CD4-positive, alpha-beta T cell treated with Interleukin-15 for 4 hours (primary cell): ENCODE data around the gene ACO1.
A peak's percentile ranks its signal among the peaks of the same experiment; 100 is the strongest.

Experiments used
- DNase-seq: peaks from one replicate; pipeline ENCODE4 v3.0.0-alpha.2; 2020; ENCODE audit warnings: low spot score

The ACO1 gene

DNA sequence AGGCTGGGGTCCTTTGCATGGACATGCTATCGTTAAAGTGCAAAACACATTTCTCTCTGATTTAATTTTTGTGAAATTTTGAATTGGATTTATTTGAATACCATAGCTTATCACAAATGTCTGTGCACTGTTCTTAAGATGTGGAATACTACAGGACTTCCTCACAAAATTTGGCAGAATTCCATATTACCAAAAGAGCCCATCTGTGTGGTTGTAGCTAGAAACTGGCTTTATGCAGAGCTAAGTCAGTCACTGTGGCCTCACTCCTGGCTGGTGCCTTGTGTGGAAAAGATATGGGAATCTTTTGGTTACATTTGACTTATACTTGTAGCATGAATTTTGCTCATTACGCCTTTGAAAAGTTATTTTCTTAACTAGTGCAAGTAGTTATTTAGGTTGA lies 35.5 kb downstream of the ACO1 start:
- no peak for DNase-seq

DNA sequence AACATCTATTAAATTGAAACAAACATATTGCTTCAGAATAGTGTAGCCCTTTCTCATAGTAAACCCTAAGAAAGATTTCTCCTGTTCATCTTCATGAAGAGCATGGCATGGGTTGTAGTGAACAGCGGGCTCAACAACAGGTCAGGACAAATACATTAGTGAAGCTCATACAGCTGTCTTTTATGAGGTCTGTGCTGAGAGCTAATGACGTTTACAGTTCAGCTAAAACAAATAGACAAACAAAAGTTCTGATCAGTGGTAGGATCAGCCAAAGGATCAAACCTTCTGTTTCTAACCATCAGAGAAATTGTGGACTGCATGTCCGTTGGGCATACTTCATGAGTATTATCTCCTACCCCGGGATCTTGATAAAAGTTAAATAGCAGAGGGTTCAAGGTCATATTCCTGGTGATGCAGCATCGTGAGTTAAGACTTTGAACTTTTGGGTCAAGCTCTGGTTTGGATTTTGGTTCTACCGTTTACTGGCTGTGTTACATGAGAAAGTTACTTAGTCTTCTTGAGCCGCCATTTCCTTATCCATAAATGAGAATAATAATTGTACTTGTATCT lies 37.9 kb downstream of the ACO1 start:
- DNase-seq: no peak

DNA sequence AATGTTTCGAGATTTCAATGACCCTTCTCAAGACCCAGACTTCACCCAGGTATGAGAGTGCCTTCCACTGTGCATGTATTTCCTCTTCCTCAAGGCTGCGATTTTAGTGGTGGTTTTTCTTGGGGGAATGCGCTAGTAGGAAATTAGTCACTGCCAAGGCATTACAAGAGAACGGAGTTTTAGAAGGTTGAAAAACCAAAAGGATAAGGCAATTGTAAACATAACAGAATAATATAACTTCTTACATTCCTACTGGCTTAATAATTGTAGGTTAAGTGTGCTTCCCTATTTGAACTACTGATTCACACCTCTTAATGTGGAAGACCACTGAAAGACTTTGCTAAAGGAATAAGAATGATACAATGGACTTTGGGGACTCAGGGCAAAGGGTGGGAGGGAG lies 38.9 kb downstream of the ACO1 start:
- no peak for DNase-seq

DNA sequence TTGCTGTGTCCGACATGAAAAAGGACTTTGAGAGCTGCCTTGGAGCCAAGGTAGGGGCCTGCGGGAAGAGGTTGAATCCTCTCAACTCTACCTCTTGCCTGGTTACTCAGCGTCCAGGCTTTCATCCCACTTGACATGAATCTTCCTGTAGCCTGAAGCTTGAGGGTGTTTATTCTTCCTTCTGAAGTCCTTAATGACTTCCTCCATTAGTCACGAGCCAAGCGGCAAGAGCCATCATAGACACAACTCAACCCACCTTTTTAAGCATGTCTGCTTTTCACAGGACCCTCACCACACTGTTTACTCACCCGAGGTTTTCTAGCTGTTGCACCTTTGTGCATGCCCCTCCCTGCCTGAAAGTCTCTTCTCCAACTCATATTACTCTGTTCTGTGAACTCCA lies 40.2 kb downstream of the ACO1 start:
- no peak for DNase-seq

- no peak for DNase-seq
Measured at GRCh38 chr9:32426278-32426939, 42.0 kb downstream of the ACO1 start.

DNA sequence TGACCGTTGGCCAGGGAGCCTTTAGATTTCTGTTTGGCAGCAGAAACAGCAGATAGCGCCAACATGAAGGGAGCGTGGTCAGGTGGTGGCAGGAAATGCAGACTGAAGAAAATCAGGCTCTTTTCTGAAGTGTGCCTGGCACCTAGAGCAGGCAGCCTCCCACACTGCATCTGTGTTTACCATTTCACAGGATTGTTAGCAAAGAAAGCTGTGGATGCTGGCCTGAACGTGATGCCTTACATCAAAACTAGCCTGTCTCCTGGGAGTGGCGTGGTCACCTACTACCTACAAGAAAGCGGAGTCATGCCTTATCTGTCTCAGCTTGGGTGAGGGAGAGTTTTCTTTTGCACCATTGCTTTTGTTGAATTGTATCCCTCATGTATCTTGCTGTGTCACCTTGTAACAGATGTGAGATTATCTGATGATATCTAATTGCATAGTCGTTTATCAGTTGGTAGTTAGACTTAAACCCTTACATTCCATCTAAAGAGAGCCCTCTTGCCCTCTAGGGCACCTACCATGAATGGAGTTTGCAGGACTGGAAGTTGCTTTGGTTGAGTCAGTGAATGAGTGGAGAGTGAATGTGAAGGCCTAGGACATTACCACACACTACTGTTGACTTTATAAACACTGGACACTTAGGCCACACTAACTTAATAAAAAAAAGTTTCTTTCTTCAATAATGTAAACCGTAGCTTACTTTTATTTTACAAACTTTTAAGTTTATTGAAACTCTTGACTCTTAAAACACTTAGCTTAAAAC lies 42.8 kb downstream of the ACO1 start:
- no peak for DNase-seq

DNA sequence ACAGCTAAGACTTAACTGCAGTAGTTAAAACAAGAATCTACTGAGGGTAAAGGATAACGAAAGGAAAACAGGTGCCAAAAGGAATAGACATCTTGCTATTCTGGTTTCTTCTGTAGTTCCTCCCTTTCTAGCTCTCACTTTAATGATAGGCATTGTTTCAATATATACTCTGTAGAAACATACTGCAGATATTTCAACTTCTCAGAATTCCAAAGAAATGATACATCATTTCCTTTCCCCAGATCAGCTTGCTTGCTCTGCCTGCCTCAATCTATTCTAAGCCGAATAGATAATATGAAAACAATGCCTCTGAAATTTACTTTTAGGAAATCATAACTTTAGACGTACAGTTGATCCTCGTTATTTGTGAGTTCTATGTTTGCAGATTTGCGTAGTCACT lies 46.3 kb downstream of the ACO1 start:
- DNase-seq: no peak

DNA sequence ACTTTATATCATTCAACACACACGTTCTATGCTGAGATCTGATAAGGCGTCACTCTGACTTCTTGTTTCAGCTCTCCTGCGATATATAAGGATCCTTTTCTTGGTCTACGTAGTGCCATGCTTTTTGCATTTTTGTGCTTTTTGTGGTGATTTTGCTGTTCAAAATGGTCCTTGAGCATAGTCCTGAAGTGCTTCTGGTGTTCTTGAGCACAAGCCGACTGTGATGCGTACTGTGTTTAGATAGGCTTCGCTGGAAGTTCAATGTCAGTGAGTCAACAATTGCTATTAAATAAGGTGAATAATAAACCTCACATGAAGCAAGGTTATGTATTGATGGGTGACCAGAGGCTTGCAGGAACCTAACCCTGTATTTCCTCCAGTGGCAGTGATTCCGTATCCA lies 46.8 kb downstream of the ACO1 start:
- DNase-seq: no peak

DNA sequence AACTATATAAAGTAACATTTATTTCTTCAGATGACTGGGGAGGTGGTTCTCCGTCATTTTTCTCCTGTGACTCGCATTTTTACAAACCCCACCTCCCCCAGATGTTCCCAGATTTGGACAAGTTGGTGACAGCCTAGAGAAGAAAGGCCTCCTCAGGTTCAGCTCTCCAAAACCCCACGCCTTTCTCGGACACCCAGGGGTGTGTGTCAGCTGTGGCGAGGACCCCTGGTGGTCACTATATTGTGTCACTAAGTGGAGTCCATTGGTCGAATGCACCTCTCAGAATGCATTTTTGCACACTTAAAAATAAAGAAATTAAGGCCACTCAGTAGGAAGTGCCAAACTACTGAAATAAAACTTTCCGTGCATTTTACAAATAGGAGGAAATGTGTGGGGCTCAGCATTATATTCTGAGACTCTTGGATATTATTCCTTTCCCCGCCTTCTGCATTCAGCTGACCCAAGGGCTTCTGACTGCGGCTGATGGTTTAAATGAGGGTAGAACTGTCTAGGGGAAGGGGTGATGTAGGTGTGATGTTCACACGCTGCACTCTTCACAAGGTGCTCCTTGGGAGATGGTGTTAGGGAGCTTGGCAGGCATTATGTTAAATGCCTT lies 47.6 kb downstream of the ACO1 start:
- peak; percentile 29 for DNase-seq

DNA sequence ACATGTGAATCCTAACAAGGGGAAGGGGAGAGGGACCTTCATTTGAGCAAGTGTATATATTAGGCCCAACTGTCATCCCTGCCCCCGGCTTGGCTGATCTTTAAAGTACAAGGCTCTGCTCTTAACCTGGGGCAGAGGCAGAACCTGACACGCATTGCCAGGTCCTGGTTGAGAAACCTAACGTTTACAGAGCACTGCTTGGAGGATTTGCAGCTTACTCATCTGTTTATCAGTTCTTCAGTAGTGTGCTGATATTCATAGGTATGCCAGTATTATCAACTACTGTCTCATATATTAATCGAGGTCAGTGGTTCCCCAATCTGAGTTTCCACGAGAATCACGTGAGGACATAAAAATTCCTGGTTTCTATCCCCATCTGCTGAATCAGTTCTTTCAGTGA lies 50.4 kb downstream of the ACO1 start:
- no peak for DNase-seq

DNA sequence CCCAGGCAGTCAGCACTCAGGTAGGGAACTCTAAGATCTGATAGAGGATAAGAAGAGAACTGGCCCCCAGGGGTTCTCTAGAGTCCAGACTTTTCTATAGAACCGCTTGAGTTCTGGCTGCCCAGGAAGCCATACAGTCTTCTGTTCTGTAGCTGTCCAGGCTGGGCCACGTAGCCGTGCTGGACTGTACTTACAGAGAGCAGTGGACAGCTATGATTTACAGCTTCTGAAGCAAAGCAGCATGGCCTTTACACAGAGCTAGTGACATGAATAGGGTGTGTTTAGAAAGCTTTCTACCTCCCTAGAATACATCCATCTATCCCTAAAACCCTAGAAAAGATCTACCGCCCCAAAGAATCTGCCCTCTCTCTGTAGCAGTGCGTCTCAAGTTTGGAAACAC lies 57.2 kb downstream of the ACO1 start:
- DNase-seq: no peak

- no peak for DNase-seq
Measured at GRCh38 chr9:32442433-32442832, 58.0 kb downstream of the ACO1 start.

GRCh38 chr9:32449969-32450368 lies 65.5 kb downstream of the ACO1 start:
- DNase-seq: no peak

- no peak for DNase-seq
Measured at GRCh38 chr9:32454280-32454679, 69.8 kb downstream of the ACO1 start.

DNA sequence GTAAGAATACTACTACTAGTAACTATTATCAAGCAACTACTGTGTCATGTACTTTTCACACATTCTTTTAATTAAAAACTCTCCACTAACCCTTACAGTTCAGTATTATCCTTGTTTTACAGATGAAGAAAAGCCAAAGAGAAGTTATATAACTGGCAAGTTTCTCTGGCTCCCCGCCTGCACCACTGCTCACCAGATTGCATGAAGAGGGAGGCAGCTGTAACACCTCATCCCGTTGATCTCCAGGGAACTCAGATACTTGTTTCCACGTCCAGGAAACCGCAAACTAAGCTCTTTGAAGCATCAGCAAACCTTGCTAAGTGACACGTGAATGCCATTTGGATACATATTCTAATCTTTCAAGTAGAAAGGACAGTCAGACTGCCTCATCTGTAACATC lies 71.3 kb downstream of the ACO1 start:
- no peak for DNase-seq

DNA sequence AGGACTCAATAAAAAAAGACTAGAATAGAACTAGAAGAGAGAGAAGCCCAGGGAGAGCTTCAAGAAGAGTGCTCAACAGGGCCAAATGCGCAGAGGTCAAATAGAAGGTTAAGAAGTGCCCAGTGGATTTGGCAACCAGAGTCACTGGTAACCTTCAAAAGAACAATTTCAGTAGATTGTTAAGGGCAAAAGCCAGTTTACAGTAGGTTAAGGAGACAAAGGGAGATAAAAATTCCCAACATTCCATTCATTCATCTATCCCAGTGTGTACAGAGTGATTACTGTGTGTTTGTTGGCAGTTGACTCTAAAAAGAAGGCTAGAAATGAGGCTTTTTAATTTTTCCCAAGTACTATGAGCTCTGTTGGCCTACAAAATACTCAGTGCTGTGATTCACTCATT lies 72.1 kb downstream of the ACO1 start:
- no peak for DNase-seq

GRCh38 chr9:32463500-32464293 lies 79.3 kb downstream of the ACO1 start:
- no peak for DNase-seq

DNA sequence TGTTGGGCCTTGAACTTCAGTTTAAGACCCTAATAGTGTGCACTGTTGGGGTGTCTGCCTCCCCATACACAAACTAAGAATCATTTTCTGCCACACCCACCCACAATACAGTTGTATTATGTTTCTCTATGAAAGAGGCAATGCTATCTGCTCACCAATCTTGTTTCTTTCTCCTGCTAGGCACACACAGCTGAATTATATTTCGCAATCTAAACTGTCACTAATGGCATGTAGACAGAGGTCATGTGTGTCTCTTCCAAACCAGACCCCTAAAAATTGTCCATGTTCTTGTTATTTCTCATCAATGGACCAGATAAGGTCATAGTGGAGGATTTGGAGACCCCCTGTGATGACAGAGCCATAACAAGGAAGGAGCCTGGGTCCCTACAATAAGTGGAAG lies 84.3 kb downstream of the ACO1 start:
- DNase-seq: no peak

DNA sequence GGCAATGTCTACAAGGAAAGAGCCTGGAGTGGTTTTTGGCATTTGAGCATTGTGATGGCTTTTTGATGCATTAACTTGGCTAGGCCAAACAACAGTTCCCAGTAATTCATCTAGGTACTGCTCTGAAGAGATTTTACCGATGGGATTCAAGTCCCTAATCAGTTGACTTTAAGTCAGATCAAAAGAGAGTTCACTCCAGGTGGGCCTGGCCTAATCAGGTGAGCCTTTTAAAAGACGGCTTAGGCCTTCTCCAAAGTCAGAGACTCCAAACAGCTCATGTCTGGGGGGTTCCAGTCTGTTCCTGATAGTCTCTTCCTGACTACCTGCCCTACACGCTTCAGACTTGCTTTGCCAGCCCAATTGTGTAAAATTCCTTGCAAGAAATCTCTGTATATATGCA lies 87.9 kb downstream of the ACO1 start:
- DNase-seq: no peak

DNA sequence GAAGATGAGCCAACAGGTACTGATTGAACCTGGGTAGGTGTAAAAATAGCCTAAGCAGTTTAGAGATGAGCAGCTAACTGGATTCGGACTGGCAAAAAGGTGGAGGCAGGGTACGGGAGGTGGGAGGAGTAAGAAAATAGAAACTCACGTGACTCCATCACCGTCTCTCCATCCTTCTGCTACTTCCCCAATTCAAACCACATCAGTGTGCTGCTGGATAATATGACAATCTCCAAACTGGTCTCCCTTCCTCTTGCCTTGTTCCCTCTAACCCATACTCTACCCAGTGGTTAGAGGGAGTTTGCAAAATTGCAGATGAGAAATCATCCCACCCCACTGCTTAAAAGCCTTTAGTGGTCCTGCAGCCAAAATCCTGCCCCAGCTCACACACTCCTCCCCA lies 98.9 kb downstream of the ACO1 start:
- no peak for DNase-seq

DNA sequence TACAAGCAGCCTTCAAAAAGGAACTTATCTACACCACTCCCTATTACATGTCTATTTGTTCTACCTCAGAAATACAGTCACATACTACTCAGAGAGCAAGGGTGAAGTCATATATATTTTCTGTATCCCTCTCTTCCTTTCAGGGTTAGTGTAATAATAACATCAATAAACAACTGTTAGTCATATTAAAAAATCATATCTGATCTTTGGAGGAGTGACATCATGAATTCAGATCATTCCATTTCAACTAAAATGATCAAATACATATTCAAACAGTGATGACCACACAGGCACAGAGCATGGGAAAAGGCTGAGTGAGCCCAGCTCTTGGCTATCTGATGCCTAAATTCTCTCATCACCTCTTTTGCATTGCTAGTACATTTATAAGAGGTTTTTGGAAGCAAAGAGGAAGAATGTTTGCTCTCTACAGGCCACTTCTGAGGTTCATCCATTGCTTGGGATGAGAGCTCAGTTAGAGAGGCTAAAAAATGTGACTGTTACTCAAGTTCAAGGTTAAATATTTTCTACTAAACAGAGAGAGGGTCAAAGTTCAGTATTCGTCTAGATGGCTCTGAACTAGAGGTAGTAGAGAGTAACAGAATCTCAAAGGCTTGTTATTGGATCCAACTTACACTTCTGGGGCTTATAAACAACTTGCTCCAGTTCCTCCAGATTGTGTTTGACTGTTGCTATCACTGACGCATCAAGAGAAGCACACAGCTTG lies 102.6 kb downstream of the ACO1 start:
- no peak for DNase-seq

DNA sequence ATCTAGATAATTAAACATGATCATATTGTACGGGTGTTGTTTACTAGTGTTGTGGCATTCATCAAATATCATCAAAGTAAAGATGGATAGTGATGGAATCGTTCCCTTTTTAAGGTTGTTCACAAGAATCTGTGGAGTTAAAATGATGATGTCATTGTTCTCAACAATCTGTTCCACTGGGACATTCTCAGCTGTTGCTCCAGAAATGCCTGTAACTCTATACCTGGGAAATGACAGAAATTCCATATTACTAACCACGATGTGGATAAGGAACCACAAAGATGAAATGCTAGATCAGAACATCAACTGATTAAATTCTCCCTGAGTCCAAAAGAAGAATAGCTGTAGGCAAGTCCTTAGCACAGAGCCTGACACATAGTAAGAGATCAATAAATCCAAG lies 103.5 kb downstream of the ACO1 start:
- no peak for DNase-seq
